Activated T-cell treated with anti-CD3 and anti-CD28 coated beads for 1 hour (primary cell): ENCODE data around the gene CD1C.
"Not testable (repeated sequence)": the region's sequence is repeated elsewhere in the genome, so short reads cannot be mapped to it uniquely, and the experiment has no call there.

Source experiments
- DNase-seq: peaks from one replicate; pipeline ENCODE4 v3.0.0-alpha.2; 2020; ENCODE audit warnings: low read depth

The CD1C gene

GRCh38 chr1:158329300-158329699, 39.6 kb downstream of the CD1C start:
- DNase-seq, result no peak

- DNase-seq, result no peak
These were observed 40.0 kb downstream of the CD1C start for GRCh38 chr1:158329733-158330132.

- DNase-seq, result no peak
These were observed 40.8 kb downstream of the CD1C start for GRCh38 chr1:158330391-158331105.

GRCh38 chr1:158331106-158331425, 41.3 kb downstream of the CD1C start:
- no peak for DNase-seq

- no peak for DNase-seq
These were observed 41.9 kb downstream of the CD1C start, which contains the start of gene CD1B for GRCh38 chr1:158331481-158332150. CD1B (minus strand) TSS chr1:158331531; CDS start chr1:158331423, 108 bp downstream.

GRCh38 chr1:158333405-158334155, 43.9 kb downstream of the CD1C start:
- no peak for DNase-seq

- DNase-seq, result no peak
These were observed 44.9 kb downstream of the CD1C start for GRCh38 chr1:158334526-158335212.

GRCh38 chr1:158335213-158335532, 45.5 kb downstream of the CD1C start:
- no peak for DNase-seq

- DNase-seq, result not testable (repeated sequence)
These were observed 46.7 kb downstream of the CD1C start for GRCh38 chr1:158336413-158336812.
